ENCODE results near the gene OR11A1.

The OR11A1 gene

GRCh38 chr6:29495571-29495970, 38.7 kb upstream of the OR11A1 start:
- Histone ChIP-seq H3K9me3 (ENCODE audit: control insufficient read depth, low read length) (no peaks in the 10 kb centered on the region), H3K4me1 (ENCODE audit: control insufficient read depth, insufficient read depth, low read length) (no peaks in the 10 kb centered on the region)
- 94% methylated on average over 4 of the region's 4 CpGs for WGBS, 2 experiments

GRCh38 chr6:29494131-29494530, 37.3 kb upstream of the OR11A1 start:
- H3K36me3 ChIP-seq (ENCODE audit: control insufficient read depth, insufficient read depth, low read length) = no peaks in the 10 kb centered on the region
- H3K4me3 ChIP-seq (ENCODE audit: insufficient read depth, low read depth, low read length) = no peak overlapping the region
- H3K27me3 ChIP-seq (ENCODE audit: control insufficient read depth, insufficient read depth, low read length, poor library complexity, severe bottlenecking) = no peaks in the 10 kb centered on the region
- 93 to 97% methylated on average over 2 of the region's 2 CpGs for WGBS, 2 experiments
- H3K9me3 ChIP-seq (ENCODE audit: control insufficient read depth, low read length) = no peaks in the 10 kb centered on the region
- no peak overlapping the region for H3K27ac ChIP-seq (ENCODE audit: insufficient read depth, low read depth, low read length, poor library complexity, severe bottlenecking)
- H3K4me1 ChIP-seq (ENCODE audit: control insufficient read depth, insufficient read depth, low read length) = no peaks in the 10 kb centered on the region

More at GRCh38 chr6:29495571-29495970, 38.7 kb upstream of the OR11A1 start:
- no peak overlapping the region for H3K4me3 ChIP-seq (ENCODE audit: insufficient read depth, low read depth, low read length)
- H3K36me3 ChIP-seq (ENCODE audit: control insufficient read depth, insufficient read depth, low read length) = no peaks in the 10 kb centered on the region
- no peaks in the 10 kb centered on the region for H3K27me3 ChIP-seq (ENCODE audit: control insufficient read depth, insufficient read depth, low read length, poor library complexity, severe bottlenecking)
- no peak overlapping the region for H3K27ac ChIP-seq (ENCODE audit: insufficient read depth, low read depth, low read length, poor library complexity, severe bottlenecking)

GRCh38 chr6:29493261-29493660, 36.4 kb upstream of the OR11A1 start:
- no peaks in the 10 kb centered on the region for H3K27me3 ChIP-seq (ENCODE audit: control insufficient read depth, insufficient read depth, low read length, poor library complexity, severe bottlenecking)
- WGBS, 2 experiments = 71 to 94% methylated on average over 2 of the region's 2 CpGs

GRCh38 chr6:29491574-29491973, 34.7 kb upstream of the OR11A1 start:
- Histone ChIP-seq H3K9me3 (ENCODE audit: control insufficient read depth, low read length) (no peaks in the 10 kb centered on the region), H3K36me3 (ENCODE audit: control insufficient read depth, insufficient read depth, low read length) (no peaks in the 10 kb centered on the region), H3K27me3 (ENCODE audit: control insufficient read depth, insufficient read depth, low read length, poor library complexity, severe bottlenecking) (no peaks in the 10 kb centered on the region), H3K4me3 (ENCODE audit: insufficient read depth, low read depth, low read length) (no peak overlapping the region), H3K4me1 (ENCODE audit: control insufficient read depth, insufficient read depth, low read length) (no peaks in the 10 kb centered on the region), H3K27ac (ENCODE audit: insufficient read depth, low read depth, low read length, poor library complexity, severe bottlenecking) (no peak overlapping the region)
- 86 to 97% methylated on average over 4 of the region's 4 CpGs for WGBS, 2 experiments

More at GRCh38 chr6:29493261-29493660, 36.4 kb upstream of the OR11A1 start:
- no peaks in the 10 kb centered on the region for H3K36me3 ChIP-seq (ENCODE audit: control insufficient read depth, insufficient read depth, low read length)
- H3K4me1 ChIP-seq (ENCODE audit: control insufficient read depth, insufficient read depth, low read length) = no peaks in the 10 kb centered on the region
- no peak overlapping the region for H3K4me3 ChIP-seq (ENCODE audit: insufficient read depth, low read depth, low read length)
- no peaks in the 10 kb centered on the region for H3K9me3 ChIP-seq (ENCODE audit: control insufficient read depth, low read length)
- no peak overlapping the region for H3K27ac ChIP-seq (ENCODE audit: insufficient read depth, low read depth, low read length, poor library complexity, severe bottlenecking)

- Histone ChIP-seq H3K4me3 (ENCODE audit: insufficient read depth, low read depth, low read length) (no peak overlapping the region), H3K27me3 (ENCODE audit: control insufficient read depth, insufficient read depth, low read length, poor library complexity, severe bottlenecking) (no peaks in the 10 kb centered on the region), H3K36me3 (ENCODE audit: control insufficient read depth, insufficient read depth, low read length) (no peaks in the 10 kb centered on the region), H3K4me1 (ENCODE audit: control insufficient read depth, insufficient read depth, low read length) (no peaks in the 10 kb centered on the region), H3K9me3 (ENCODE audit: control insufficient read depth, low read length) (no peaks in the 10 kb centered on the region), H3K27ac (ENCODE audit: insufficient read depth, low read depth, low read length, poor library complexity, severe bottlenecking) (no peak overlapping the region)
- WGBS, 2 experiments = 95 to 100% methylated on average over 2 of the region's 2 CpGs
Measured at GRCh38 chr6:29490552-29490951, 33.7 kb upstream of the OR11A1 start.

GRCh38 chr6:29490055-29490454, 33.2 kb upstream of the OR11A1 start:
- 97% methylated on average over 3 of the region's 3 CpGs for WGBS, 2 experiments
- Histone ChIP-seq H3K9me3 (ENCODE audit: control insufficient read depth, low read length) (no peaks in the 10 kb centered on the region), H3K4me3 (ENCODE audit: insufficient read depth, low read depth, low read length) (no peak overlapping the region), H3K36me3 (ENCODE audit: control insufficient read depth, insufficient read depth, low read length) (no peaks in the 10 kb centered on the region), H3K27me3 (ENCODE audit: control insufficient read depth, insufficient read depth, low read length, poor library complexity, severe bottlenecking) (no peaks in the 10 kb centered on the region), H3K27ac (ENCODE audit: insufficient read depth, low read depth, low read length, poor library complexity, severe bottlenecking) (no peak overlapping the region), H3K4me1 (ENCODE audit: control insufficient read depth, insufficient read depth, low read length) (no peaks in the 10 kb centered on the region)

- H3K4me1 ChIP-seq (ENCODE audit: control insufficient read depth, insufficient read depth, low read length) = no peaks in the 10 kb centered on the region
- WGBS, 2 experiments = 98% methylated on average over 7 of the region's 8 CpGs
- H3K27ac ChIP-seq (ENCODE audit: insufficient read depth, low read depth, low read length, poor library complexity, severe bottlenecking) = no peak overlapping the region
- H3K36me3 ChIP-seq (ENCODE audit: control insufficient read depth, insufficient read depth, low read length) = no peaks in the 10 kb centered on the region
- no peaks in the 10 kb centered on the region for H3K9me3 ChIP-seq (ENCODE audit: control insufficient read depth, low read length)
- H3K27me3 ChIP-seq (ENCODE audit: control insufficient read depth, insufficient read depth, low read length, poor library complexity, severe bottlenecking) = no peaks in the 10 kb centered on the region
- no peak overlapping the region for H3K4me3 ChIP-seq (ENCODE audit: insufficient read depth, low read depth, low read length)
Measured at GRCh38 chr6:29489286-29489685, 32.4 kb upstream of the OR11A1 start.

GRCh38 chr6:29488874-29489273, 32.0 kb upstream of the OR11A1 start:
- Histone ChIP-seq H3K4me1 (ENCODE audit: control insufficient read depth, insufficient read depth, low read length) (no peaks in the 10 kb centered on the region), H3K27me3 (ENCODE audit: control insufficient read depth, insufficient read depth, low read length, poor library complexity, severe bottlenecking) (no peaks in the 10 kb centered on the region), H3K9me3 (ENCODE audit: control insufficient read depth, low read length) (no peaks in the 10 kb centered on the region), H3K36me3 (ENCODE audit: control insufficient read depth, insufficient read depth, low read length) (no peaks in the 10 kb centered on the region), H3K27ac (ENCODE audit: insufficient read depth, low read depth, low read length, poor library complexity, severe bottlenecking) (no peak overlapping the region), H3K4me3 (ENCODE audit: insufficient read depth, low read depth, low read length) (no peak overlapping the region)

- WGBS, 2 experiments = 91 to 92% methylated on average over 2 of the region's 2 CpGs
- H3K4me1 ChIP-seq (ENCODE audit: control insufficient read depth, insufficient read depth, low read length) = no peaks in the 10 kb centered on the region
- H3K4me3 ChIP-seq (ENCODE audit: insufficient read depth, low read depth, low read length) = no peak within 1 kb of the TSS
- no peak within 1 kb of the TSS for H3K27ac ChIP-seq (ENCODE audit: insufficient read depth, low read depth, low read length, poor library complexity, severe bottlenecking)
- no peaks in the 10 kb centered on the region for H3K9me3 ChIP-seq (ENCODE audit: control insufficient read depth, low read length)
- no peaks in the 10 kb centered on the region for H3K27me3 ChIP-seq (ENCODE audit: control insufficient read depth, insufficient read depth, low read length, poor library complexity, severe bottlenecking)
- H3K36me3 ChIP-seq (ENCODE audit: control insufficient read depth, insufficient read depth, low read length) = no peaks in the 10 kb centered on the region
Measured at GRCh38 chr6:29487660-29488059, 30.8 kb upstream of the OR11A1 start, which contains the start of gene MAS1L. MAS1L (minus strand) TSS chr6:29487956; CDS start chr6:29487902, 54 bp downstream.

GRCh38 chr6:29487131-29487530, 30.3 kb upstream of the OR11A1 start:
- H3K4me1 ChIP-seq (ENCODE audit: control insufficient read depth, insufficient read depth, low read length) = no peaks in the 10 kb centered on the region
- WGBS, 2 experiments = 93 to 95% methylated on average over 5 of the region's 5 CpGs
- H3K36me3 ChIP-seq (ENCODE audit: control insufficient read depth, insufficient read depth, low read length) = no peaks in the 10 kb centered on the region
- H3K9me3 ChIP-seq (ENCODE audit: control insufficient read depth, low read length) = no peaks in the 10 kb centered on the region
- no peaks in the 10 kb centered on the region for H3K27me3 ChIP-seq (ENCODE audit: control insufficient read depth, insufficient read depth, low read length, poor library complexity, severe bottlenecking)
- no peak overlapping the region for H3K4me3 ChIP-seq (ENCODE audit: insufficient read depth, low read depth, low read length)
- no peak overlapping the region for H3K27ac ChIP-seq (ENCODE audit: insufficient read depth, low read depth, low read length, poor library complexity, severe bottlenecking)

- Histone ChIP-seq H3K27me3 (ENCODE audit: control insufficient read depth, insufficient read depth, low read length, poor library complexity, severe bottlenecking) (no peaks in the 10 kb centered on the region), H3K27ac (ENCODE audit: insufficient read depth, low read depth, low read length, poor library complexity, severe bottlenecking) (no peak overlapping the region), H3K4me1 (ENCODE audit: control insufficient read depth, insufficient read depth, low read length) (no peaks in the 10 kb centered on the region), H3K36me3 (ENCODE audit: control insufficient read depth, insufficient read depth, low read length) (no peaks in the 10 kb centered on the region), H3K4me3 (ENCODE audit: insufficient read depth, low read depth, low read length) (no peak overlapping the region), H3K9me3 (ENCODE audit: control insufficient read depth, low read length) (no peaks in the 10 kb centered on the region)
- 96% methylated on average over 4 of the region's 4 CpGs for WGBS, 2 experiments
Measured at GRCh38 chr6:29486577-29486976, 29.7 kb upstream of the OR11A1 start.

Data from ectodermal cell (in vitro differentiated cells).